ENCODE results near the gene LRMDA. TPM values are rescaled to one million over a fixed set of nuclear protein-coding genes. Genes with fewer than 3 reads are reported as not detected.
A peak's percentile ranks its signal among the peaks of the same experiment; 100 is the strongest.

LRMDA gene
- total RNA-seq, 3 donors from 2014 or later, result 9.4 to 14.9 (median 10.3) TPM

GRCh38 chr10:75736151-75736640 lies 304.8 kb downstream of the LRMDA start:
- H3K4me3 ChIP-seq, result no peak overlapping the region
- no peak for TF ChIP-seq CTCF (IDR thresholded peaks at IDR 0.05)
- no peak for ATAC-seq
- DNase-seq, result no peak
- intact Hi-C loops (cut with DNase I, micrococcal nuclease), result no loop called here
- no peaks in the 10 kb centered on the region for H3K36me3 ChIP-seq (ENCODE audit: low read depth)
- no peaks in the 10 kb centered on the region for H3K9me3 ChIP-seq
- peaks cover 3% of the 10 kb centered on the region for H3K4me1 ChIP-seq (ENCODE audit: low read depth)

- no peak for TF ChIP-seq CTCF (IDR thresholded peaks at IDR 0.05)
- no peak for DNase-seq
- intact Hi-C loops (cut with DNase I, micrococcal nuclease), result no loop called here
- no peak for ATAC-seq
- Histone ChIP-seq H3K36me3 (ENCODE audit: low read depth) (no peaks in the 10 kb centered on the region), H3K4me3 (no peak overlapping the region), H3K9me3 (no peaks in the 10 kb centered on the region), H3K4me1 (ENCODE audit: low read depth) (peaks cover 3% of the 10 kb centered on the region)
Measured at GRCh38 chr10:75736889-75737579, 305.6 kb downstream of the LRMDA start.

- Histone ChIP-seq H3K9me3 (no peaks in the 10 kb centered on the region), H3K4me1 (ENCODE audit: low read depth) (peaks cover 3% of the 10 kb centered on the region), H3K4me3 (no peak overlapping the region), H3K36me3 (ENCODE audit: low read depth) (no peaks in the 10 kb centered on the region)
- no peak for ATAC-seq
- intact Hi-C loops (cut with DNase I, micrococcal nuclease), result no loop called here
- DNase-seq, result no peak
- TF ChIP-seq CTCF (IDR thresholded peaks at IDR 0.05), result no peak
Measured at GRCh38 chr10:75737580-75737949, 306.1 kb downstream of the LRMDA start.

- Histone ChIP-seq H3K4me3 (no peak overlapping the region), H3K36me3 (ENCODE audit: low read depth) (no peaks in the 10 kb centered on the region), H3K9me3 (no peaks in the 10 kb centered on the region), H3K4me1 (ENCODE audit: low read depth) (no peaks in the 10 kb centered on the region)
- ATAC-seq, result no peak
- TF ChIP-seq CTCF (IDR thresholded peaks at IDR 0.05), result no peak
- intact Hi-C loops (cut with DNase I, micrococcal nuclease), result no loop called here
- DNase-seq, result no peak
Measured at GRCh38 chr10:75738924-75739323, 307.5 kb downstream of the LRMDA start.

- DNase-seq, result no peak
- ATAC-seq, result peak; percentile 49
- no peak for TF ChIP-seq CTCF (IDR thresholded peaks at IDR 0.05)
- no peaks in the 10 kb centered on the region for H3K36me3 ChIP-seq (ENCODE audit: low read depth)
- intact Hi-C loops (cut with DNase I, micrococcal nuclease), result no loop called here
- no peaks in the 10 kb centered on the region for H3K9me3 ChIP-seq
- no peak overlapping the region for H3K4me3 ChIP-seq
- no peaks in the 10 kb centered on the region for H3K4me1 ChIP-seq (ENCODE audit: low read depth)
Measured at GRCh38 chr10:75739414-75740143, 308.2 kb downstream of the LRMDA start.

Data from mucosa of descending colon (tissue), 3 donors.